H1 (cell line): ENCODE results near the gene SENP3. TPM values are rescaled to one million over a fixed set of nuclear protein-coding genes. Genes with fewer than 3 reads are reported as not detected.

Experiments used
- CTCF ChIA-PET: fragments of 300-600 bp; sonication (Branson Sonifier 250); formaldehyde crosslinking; loops from one replicate; lab custom pipeline; 2021; ENCODE audit not compliant: partially characterized antibody; lab: Charles Lee
- POLR2A ChIA-PET: fragments of 300-600 bp; sonication (Branson Sonifier 250); formaldehyde crosslinking; loops from one replicate; lab custom pipeline; 2021; ENCODE audit warnings: inconsistent platforms; ENCODE audit not compliant: partially characterized antibody; lab: Charles Lee
- DNase-seq, 2 experiments: peaks; one replicate each; pipeline versions ENCODE4 v3.0.0 to v3.0.0-alpha.2; 2010 to 2022; ENCODE audit warnings: low spot score in 2 of 2, low read depth in 1 of 2, mixed read lengths in 1 of 2
- FAIRE-seq: peaks from 2 replicates; lab custom pipeline; 2011; peaks lifted over from hg19 to GRCh38; lab: Jason Lieb, UNC
- H2AFZ ChIP-seq: 2 replicates; pipeline ENCODE4 v1.8.1; 2012; ENCODE audit warnings: low read length, inconsistent platforms
- H2AK5ac ChIP-seq: 2 replicates; pipeline ENCODE4 v1.6.1; 2013; ENCODE audit warnings: low read depth, low read length
- H2BK120ac ChIP-seq: replicated peaks from 2 replicates; pipeline ENCODE3; 2013; ENCODE audit warnings: low read depth, low read length, inconsistent platforms
- H2BK12ac ChIP-seq: 2 replicates; pipeline ENCODE4 v1.6.1; 2013; ENCODE audit warnings: low read depth, low read length
- H2BK15ac ChIP-seq: 2 replicates; pipeline ENCODE4 v1.6.1; 2013; ENCODE audit warnings: low read length
- H2BK20ac ChIP-seq: 2 replicates; pipeline ENCODE4 v1.6.1; 2013; ENCODE audit warnings: low read length
- H2BK5ac ChIP-seq: 2 replicates; pipeline ENCODE4 v1.6.1; 2013; ENCODE audit warnings: low read depth, low read length
- H3K14ac ChIP-seq: 2 replicates; pipeline ENCODE4 v1.6.1; 2013; ENCODE audit warnings: inconsistent platforms; ENCODE audit not compliant: insufficient read length
- H3K18ac ChIP-seq: 2 replicates; pipeline ENCODE4 v1.6.1; 2013; ENCODE audit warnings: low read length; ENCODE audit errors: extremely low read depth
- H3K23ac ChIP-seq: 2 replicates; pipeline ENCODE4 v1.6.1; 2013; ENCODE audit warnings: inconsistent platforms; ENCODE audit not compliant: insufficient read length
- H3K23me2 ChIP-seq: 2 replicates; pipeline ENCODE4 v1.6.1; 2013; ENCODE audit warnings: low read depth, low read length
- H3K27ac ChIP-seq: 2 replicates; pipeline ENCODE4 v1.6.1; 2011; ENCODE audit warnings: low read depth, low read length, inconsistent platforms
- H3K27me3 ChIP-seq, 4 experiments: replicated peaks in 1 of 4; 1 replicate in 1 of 4; 2 replicates in 3 of 4; pipeline versions ENCODE4 v1.6.1 to v1.8.1; 2011 to 2013; ENCODE audit warnings: low read length in 3 of 4, mild to moderate bottlenecking in 3 of 4, inconsistent platforms in 2 of 4, mixed read lengths in 2 of 4, moderate library complexity in 1 of 4; ENCODE audit not compliant: control insufficient read depth in 3 of 4, insufficient read depth in 3 of 4; ENCODE audit errors: extremely low read depth in 1 of 4
- H3K36me3 ChIP-seq, 4 experiments: 2 replicates each; pipeline versions ENCODE4 v1.6.1 to v1.8.1; 2011 to 2013; ENCODE audit warnings: mild to moderate bottlenecking in 4 of 4, low read length in 3 of 4, moderate library complexity in 2 of 4, control low read depth in 1 of 4, inconsistent platforms in 1 of 4; ENCODE audit not compliant: insufficient read depth in 4 of 4, control insufficient read depth in 2 of 4
- H3K4ac ChIP-seq: replicated peaks from 2 replicates; pipeline ENCODE3; 2013; ENCODE audit warnings: low read length, low read depth, mixed read lengths, inconsistent platforms; ENCODE audit not compliant: insufficient read length
- H3K4me1 ChIP-seq, 4 experiments: replicated peaks in 1 of 4; 1 replicate in 1 of 4; 2 replicates in 3 of 4; pipeline versions ENCODE4 v1.6.1 to v1.8.1; 2011 to 2013; ENCODE audit warnings: low read length in 3 of 4, inconsistent platforms in 2 of 4, mixed read lengths in 1 of 4; ENCODE audit not compliant: insufficient read depth in 4 of 4, control insufficient read depth in 3 of 4
- H3K4me2 ChIP-seq, 2 experiments: 2 replicates each; pipeline versions ENCODE4 v1.6.1 to v1.8.1; 2011 to 2013; ENCODE audit warnings: low read depth in 2 of 2, low read length in 2 of 2, control low read depth in 1 of 2, inconsistent platforms in 1 of 2, mild to moderate bottlenecking in 1 of 2; ENCODE audit not compliant: insufficient read depth in 1 of 2
- H3K4me3 ChIP-seq, 4 experiments: fragments of 200-600, 300-600 bp in 1 of 4; sonication (generic), shearing (Covaris generic), sonication (Bioruptor Twin) in 1 of 4; 2 replicates each; pipeline versions ENCODE4 v1.5.1 to v1.8.1; 2011 to 2016; ENCODE audit warnings: low read length in 4 of 4, low read depth in 3 of 4, control low read depth in 2 of 4, inconsistent platforms in 2 of 4, mild to moderate bottlenecking in 2 of 4, mixed read lengths in 1 of 4, moderate library complexity in 1 of 4; ENCODE audit not compliant: insufficient read depth in 2 of 4; ENCODE audit errors: extremely low read depth in 1 of 4
- H3K56ac ChIP-seq: replicated peaks from 2 replicates; pipeline ENCODE3; 2013; ENCODE audit warnings: low read depth, mild to moderate bottlenecking, mixed read lengths, low read length, inconsistent platforms; ENCODE audit not compliant: insufficient read length
- H3K79me1 ChIP-seq: 2 replicates; pipeline ENCODE4 v1.6.1; 2013; ENCODE audit warnings: low read depth, low read length, control low read depth
- H3K79me2 ChIP-seq, 2 experiments: 2 replicates each; pipeline versions ENCODE4 v1.6.1 to v1.8.1; 2012 to 2013; ENCODE audit warnings: low read length in 2 of 2, mild to moderate bottlenecking in 2 of 2, inconsistent platforms in 1 of 2; ENCODE audit not compliant: insufficient read depth in 2 of 2, control insufficient read depth in 1 of 2
- H3K9ac ChIP-seq, 4 experiments: replicated peaks in 1 of 4; 1 replicate in 1 of 4; 2 replicates in 3 of 4; pipeline versions ENCODE4 v1.6.1 to v1.8.1; 2011 to 2013; ENCODE audit warnings: low read depth in 3 of 4, low read length in 3 of 4, control low read depth in 2 of 4, mild to moderate bottlenecking in 2 of 4, moderate library complexity in 2 of 4, inconsistent platforms in 1 of 4; ENCODE audit errors: extremely low read depth in 1 of 4
- H3K9me3 ChIP-seq, 2 experiments: 2 replicates each; pipeline versions ENCODE4 v1.6.1 to v1.8.1; 2012 to 2013; ENCODE audit warnings: mild to moderate bottlenecking in 2 of 2, moderate library complexity in 2 of 2, control low read depth in 1 of 2, inconsistent platforms in 1 of 2, low read depth in 1 of 2, low read length in 1 of 2, mixed read lengths in 1 of 2; ENCODE audit not compliant: insufficient read depth in 2 of 2
- H4K20me1 ChIP-seq, 2 experiments: replicated peaks in 1 of 2; 2 replicates each; pipeline versions ENCODE3 to v1.8.1; 2011 to 2013; ENCODE audit warnings: inconsistent platforms in 2 of 2, low read length in 2 of 2, mild to moderate bottlenecking in 1 of 2; ENCODE audit not compliant: insufficient read depth in 2 of 2, control insufficient read depth in 1 of 2
- H4K5ac ChIP-seq: 2 replicates; pipeline ENCODE4 v1.6.1; 2013; ENCODE audit warnings: low read length, low read depth, mixed read lengths, inconsistent platforms; ENCODE audit not compliant: insufficient read length
- H4K8ac ChIP-seq: 2 replicates; pipeline ENCODE4 v1.8.0; 2013; ENCODE audit warnings: mild to moderate bottlenecking, moderate library complexity, low read length, inconsistent platforms; ENCODE audit not compliant: insufficient read depth; ENCODE audit errors: extremely low read depth
- H4K91ac ChIP-seq: replicated peaks from 2 replicates; pipeline ENCODE3; 2013; ENCODE audit warnings: low read length, mixed read lengths, inconsistent platforms; ENCODE audit not compliant: insufficient read length
- BACH1 ChIP-seq: IDR thresholded peaks from 2 replicates; pipeline ENCODE4 v1.6.1; 2012; ENCODE audit warnings: low read length, improper control_type of control experiment
- CREB1 ChIP-seq: IDR thresholded peaks from 2 replicates; pipeline ENCODE4 v1.6.1; 2012; ENCODE audit warnings: inconsistent platforms
- GABPA ChIP-seq: IDR thresholded peaks from 2 replicates; pipeline ENCODE4 v1.6.1; 2011; ENCODE audit warnings: mild to moderate bottlenecking, low read length, moderate library complexity, borderline replicate concordance; ENCODE audit not compliant: insufficient read depth
- SIRT6 ChIP-seq: IDR thresholded peaks from one replicate; pipeline ENCODE4 v1.7.1; 2012; ENCODE audit warnings: low read length, inconsistent platforms
- SIX5 ChIP-seq: IDR thresholded peaks from 2 replicates; pipeline ENCODE4 v1.6.1; 2011; ENCODE audit warnings: mild to moderate bottlenecking, low read depth, low read length
- WGBS, 2 experiments: shearing (Covaris generic) in 1 of 2; methylation state at CpG; one replicate each; pipeline versions ENCODE4 v1.1.6 to v1.1.7; 2013 to 2015; ENCODE audit warnings: low lambda C conversion rate in 2 of 2, mixed read lengths in 2 of 2, inconsistent platforms in 1 of 2, low coverage in 1 of 2, missing lambda C conversion rate in 1 of 2; ENCODE audit not compliant: insufficient replicate concordance in 2 of 2, insufficient coverage in 1 of 2, insufficient read length in 1 of 2; ENCODE audit errors: extremely low coverage in 1 of 2, missing lambda C conversion rate in 1 of 2; 5-methylcytosine and 5-hydroxymethylcytosine counted together
- polyA plus RNA-seq, 7 experiments: library from polyadenylated mRNA; depleted of rRNA in 3 of 7; stranded (reverse) in 5 of 7; unstranded in 2 of 7; fragments of >200 nt in 5 of 7; fragments of 200-250 nt in 2 of 7; gene quantifications; 1 replicate in 5 of 7; 2 replicates in 1 of 7; 4 replicates in 1 of 7; pipeline versions ENCODE4 v1.2.1 to v1.2.3, GENCODE V29; 2011 to 2013; ENCODE audit warnings: missing spikeins in 2 of 7, mixed read lengths in 2 of 7
- total RNA-seq: library from RNA; stranded (reverse); fragmentation: NEBNext Ultra II Directional; extraction: Animal tissue kit (Norgen Biotek cat#: 25700); gene quantifications from 2 replicates; pipeline ENCODE4 v1.2.1, GENCODE V29; 2021

SENP3 gene
- total and polyA plus RNA-seq, 2 of the 8 experiments (the other 6 are each of a cell fraction or from before 2014, with no cell fraction given) = 86.2 to 129 TPM

DNA sequence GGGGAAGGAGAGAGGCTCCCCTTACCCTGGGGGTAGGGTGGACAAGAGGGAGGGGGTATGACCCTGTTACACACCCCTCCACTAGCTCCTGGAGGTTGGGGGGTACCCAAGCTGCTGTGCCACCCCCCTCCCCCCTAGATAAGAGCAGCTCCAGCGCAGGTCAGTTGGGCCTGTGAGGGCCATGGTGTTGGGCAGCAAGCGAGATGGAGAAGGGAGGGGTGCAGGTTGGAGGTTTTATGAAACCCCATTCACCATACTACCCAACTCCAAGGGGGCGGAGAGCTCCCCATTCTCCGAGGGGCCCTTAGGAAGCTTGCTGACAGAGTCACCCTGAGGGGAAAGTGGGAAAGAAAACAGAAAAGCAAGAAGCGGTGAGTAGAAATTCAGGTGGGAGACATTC is 29.9 kb downstream of the SENP3 start:
- DNase-seq (no peak), FAIRE-seq (no peak)
- Histone ChIP-seq H2AFZ (no peak overlapping the region), H3K23ac (no peak overlapping the region), H3K9me3 (no peaks in the 10 kb centered on the region), H2AK5ac (0 out of 2 replicates have a peak overlapping the region, but pooled peaks have one; percentile 19), H3K4me1 (peaks cover 6 to 21% (median 18%) of the 10 kb centered on the region in 4 experiments), H4K91ac (no peak overlapping the region), H2BK120ac (no peak overlapping the region), H3K14ac (no peak overlapping the region), H3K4me3 (peak overlapping the region in 1 of 4 experiments; percentile 23; a peak in 1 of 8 replicates), H4K5ac (no peak overlapping the region), H3K36me3 (peaks cover 17 to 60% (median 43%) of the 10 kb centered on the region in 4 experiments), H3K9ac (no peak overlapping the region), H3K79me1 (no peaks in the 10 kb centered on the region; the same call in 1 of the 2 replicates), H3K56ac (no peak overlapping the region), H2BK15ac (no peak overlapping the region), H3K27me3 (no peaks in the 10 kb centered on the region), H4K8ac (no peak overlapping the region; the same call in 1 of the 2 replicates), H3K23me2 (peaks cover 15% of the 10 kb centered on the region; the same call in 1 of the 2 replicates), H3K27ac (peak overlapping the region; percentile 87), H3K4ac (no peak overlapping the region), H3K4me2 (peak overlapping the region in 1 of 2 experiments; percentile 71; a peak in 3 of 4 replicates), H4K20me1 (peaks cover 0 to 2% of the 10 kb centered on the region in 2 experiments), H3K18ac (no peak overlapping the region; the same call in 1 of the 2 replicates), H2BK5ac (peak overlapping the region; percentile 66), H2BK20ac (no peak overlapping the region), H2BK12ac (0 out of 2 replicates have a peak overlapping the region, but pooled peaks have one; percentile 17), H3K79me2 (no peaks in the 10 kb centered on the region)
- CTCF ChIA-PET = interaction anchor here (0.9 to 2.4 kb wide), 5 partner anchors 10 to 96 kb away, joined by 3 to 10 read pairs (median 4); partner anchors contain the start of genes CD68 and WRAP53
- TF ChIP-seq GABPA = no peak
- TF ChIP-seq CREB1 = no peak
- no peak for TF ChIP-seq SIX5
- TF ChIP-seq BACH1 = no peak
- TF ChIP-seq SIRT6 = no peak
- POLR2A ChIA-PET = interaction anchor here (0.9 to 28.5 kb wide), 8 partner anchors 10 to 95 kb away, joined by 3 to 1144 read pairs (median 11); partner anchors contain the start of genes CD68, FXR2, SAT2 and SENP3
- WGBS, 2 experiments = 95% methylated on average over 5 of the region's 5 CpGs; no CpG with 5 or more reads in 1 of the 2 experiments
